ENCODE data around the gene FMNL2.

Gene FMNL2

GRCh38 chr2:152475982-152476381 lies 141.0 kb downstream of the FMNL2 start:
- no peaks in the 10 kb centered on the region for H3K27me3 ChIP-seq (replicated peaks)
- no peaks in the 10 kb centered on the region for H3K36me3 ChIP-seq (replicated peaks)
- H3K4me3 ChIP-seq (ENCODE audit: low read depth, low read length) = no peak overlapping the region
- DNase-seq = no peak
- TF ChIP-seq, protein P1, sequence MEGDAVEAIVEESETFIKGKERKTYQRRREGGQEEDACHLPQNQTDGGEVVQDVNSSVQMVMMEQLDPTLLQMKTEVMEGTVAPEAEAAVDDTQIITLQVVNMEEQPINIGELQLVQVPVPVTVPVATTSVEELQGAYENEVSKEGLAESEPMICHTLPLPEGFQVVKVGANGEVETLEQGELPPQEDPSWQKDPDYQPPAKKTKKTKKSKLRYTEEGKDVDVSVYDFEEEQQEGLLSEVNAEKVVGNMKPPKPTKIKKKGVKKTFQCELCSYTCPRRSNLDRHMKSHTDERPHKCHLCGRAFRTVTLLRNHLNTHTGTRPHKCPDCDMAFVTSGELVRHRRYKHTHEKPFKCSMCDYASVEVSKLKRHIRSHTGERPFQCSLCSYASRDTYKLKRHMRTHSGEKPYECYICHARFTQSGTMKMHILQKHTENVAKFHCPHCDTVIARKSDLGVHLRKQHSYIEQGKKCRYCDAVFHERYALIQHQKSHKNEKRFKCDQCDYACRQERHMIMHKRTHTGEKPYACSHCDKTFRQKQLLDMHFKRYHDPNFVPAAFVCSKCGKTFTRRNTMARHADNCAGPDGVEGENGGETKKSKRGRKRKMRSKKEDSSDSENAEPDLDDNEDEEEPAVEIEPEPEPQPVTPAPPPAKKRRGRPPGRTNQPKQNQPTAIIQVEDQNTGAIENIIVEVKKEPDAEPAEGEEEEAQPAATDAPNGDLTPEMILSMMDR (IDR thresholded peaks at IDR 0.05; ENCODE audit: low read depth, low read length, missing control alignments) = no peak
- no peak overlapping the region for H3K27ac ChIP-seq
- in situ Hi-C loops (cut with HindIII; ENCODE audit: low pct_ligation_motif_present, low sequenced_read_pairs) = no loop called here

DNA sequence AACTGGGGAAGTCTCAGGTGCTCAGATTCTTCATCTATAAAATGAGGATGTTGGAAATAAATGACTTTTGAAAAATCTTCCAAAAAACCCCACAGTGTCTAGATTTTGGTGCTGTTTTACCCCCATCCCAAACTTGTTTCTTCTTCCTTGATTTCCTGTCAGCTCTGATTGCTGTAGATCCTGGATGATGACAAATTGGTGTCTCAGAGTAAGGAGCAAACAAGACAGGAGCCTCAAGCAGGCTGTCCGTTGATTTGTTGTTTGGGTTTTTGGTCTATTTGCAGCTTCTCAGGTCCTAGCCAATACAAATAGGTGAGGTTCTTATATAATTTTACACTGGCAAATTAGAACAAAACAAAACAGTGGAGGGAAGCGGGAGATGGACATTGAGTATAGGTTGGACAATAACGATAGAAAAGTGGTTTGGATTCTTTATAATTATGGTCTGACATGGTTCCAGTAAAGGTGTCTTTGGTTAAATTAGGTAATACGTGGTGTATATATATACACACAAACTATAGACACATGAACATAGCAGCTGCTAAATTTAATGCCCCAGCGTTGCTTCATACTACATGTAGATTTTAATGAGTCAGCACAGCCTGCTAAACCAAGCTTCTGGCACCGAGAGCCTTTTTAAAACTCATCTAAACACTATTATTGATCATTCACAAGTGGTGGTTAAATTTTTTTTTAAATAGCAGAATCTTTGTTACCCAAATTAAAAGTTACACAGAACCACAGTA lies 142.5 kb downstream of the FMNL2 start:
- in situ Hi-C loops (cut with HindIII; ENCODE audit: low pct_ligation_motif_present, low sequenced_read_pairs) = no loop called here
- Histone ChIP-seq H3K36me3 (replicated peaks) (no peaks in the 10 kb centered on the region), H3K27ac (no peak overlapping the region), H3K4me3 (ENCODE audit: low read depth, low read length) (no peak overlapping the region), H3K27me3 (replicated peaks) (no peaks in the 10 kb centered on the region)
- DNase-seq = no peak
- TF ChIP-seq, protein P1 (IDR thresholded peaks at IDR 0.05; ENCODE audit: low read depth, low read length, missing control alignments) = no peak

- in situ Hi-C loops (cut with HindIII; ENCODE audit: low pct_ligation_motif_present, low sequenced_read_pairs) = no loop called here
- TF ChIP-seq, protein P1 (IDR thresholded peaks at IDR 0.05; ENCODE audit: low read depth, low read length, missing control alignments) = no peak
- Histone ChIP-seq H3K27me3 (replicated peaks) (no peaks in the 10 kb centered on the region), H3K36me3 (replicated peaks) (no peaks in the 10 kb centered on the region), H3K4me3 (ENCODE audit: low read depth, low read length) (no peak overlapping the region), H3K27ac (no peak overlapping the region)
- DNase-seq = no peak
These were observed 144.3 kb downstream of the FMNL2 start for GRCh38 chr2:152479282-152479681.

DNA sequence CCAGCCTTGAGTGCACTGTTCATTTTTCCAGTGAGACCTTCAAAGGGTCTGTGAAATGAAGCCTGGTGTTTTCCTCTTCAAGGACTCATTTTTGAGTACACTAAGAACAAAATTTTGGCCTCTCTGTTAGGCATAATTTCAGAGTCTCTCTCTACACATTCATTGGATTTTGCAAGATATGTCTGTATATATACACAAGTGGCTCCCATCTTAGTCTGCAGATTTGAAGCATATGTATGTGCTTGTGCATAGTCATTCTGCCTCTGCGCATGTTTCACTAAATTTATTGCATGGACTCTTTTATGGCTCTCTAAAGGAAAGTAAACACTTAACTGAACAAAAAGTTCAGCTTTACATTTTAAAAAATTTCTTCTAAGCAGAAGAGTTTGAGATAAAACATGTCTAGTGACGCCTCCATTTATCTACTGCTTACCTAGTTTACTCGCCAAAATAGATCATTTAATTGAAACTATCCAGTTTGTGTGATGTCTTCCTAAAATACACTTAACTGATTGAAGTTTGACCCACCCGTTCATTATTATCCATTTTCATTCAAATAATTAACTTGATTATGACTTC lies 145.9 kb downstream of the FMNL2 start:
- Histone ChIP-seq H3K27me3 (replicated peaks) (no peaks in the 10 kb centered on the region), H3K27ac (no peak overlapping the region), H3K36me3 (replicated peaks) (no peaks in the 10 kb centered on the region), H3K4me3 (ENCODE audit: low read depth, low read length) (no peak overlapping the region)
- TF ChIP-seq, protein P1 (IDR thresholded peaks at IDR 0.05; ENCODE audit: low read depth, low read length, missing control alignments) = no peak
- in situ Hi-C loops (cut with HindIII; ENCODE audit: low pct_ligation_motif_present, low sequenced_read_pairs) = no loop called here
- DNase-seq = no peak

DNA sequence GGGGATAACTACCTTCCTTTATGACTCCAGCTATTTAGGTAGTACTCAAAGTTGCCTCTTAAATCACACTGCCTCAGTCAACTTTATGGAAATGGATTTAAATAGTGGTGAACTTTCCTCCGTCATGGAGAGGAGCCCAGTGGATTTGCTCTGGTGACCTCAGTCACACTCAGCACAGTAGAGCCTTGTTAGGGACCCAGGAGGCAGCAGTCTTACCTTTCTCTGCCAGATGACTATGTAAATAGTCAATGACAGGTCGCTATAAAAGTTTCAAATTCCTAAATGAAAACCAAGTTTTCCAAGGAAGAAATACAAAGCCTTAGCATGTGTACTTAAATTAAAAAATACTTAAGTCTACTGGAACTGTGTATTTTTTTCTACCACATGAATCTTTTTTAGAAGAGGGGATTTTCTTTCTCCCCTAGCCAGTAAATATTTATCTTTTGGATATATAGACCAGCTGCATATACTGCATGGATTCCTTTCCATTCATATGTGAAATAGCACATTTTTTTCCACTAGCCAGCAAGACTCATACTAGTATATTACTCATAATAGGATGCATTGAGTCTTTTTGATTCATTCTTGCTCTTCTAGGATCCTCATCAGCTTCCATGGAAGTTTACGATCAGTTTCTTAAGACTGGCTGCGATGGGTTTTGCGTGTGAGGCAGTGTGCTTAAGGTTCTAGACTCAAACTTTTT lies 147.1 kb downstream of the FMNL2 start:
- no peak for DNase-seq
- TF ChIP-seq, protein P1 (IDR thresholded peaks at IDR 0.05; ENCODE audit: low read depth, low read length, missing control alignments) = no peak
- in situ Hi-C loops (cut with HindIII; ENCODE audit: low pct_ligation_motif_present, low sequenced_read_pairs) = no loop called here

More for the DNA sequence above, 147.1 kb downstream of the FMNL2 start:
- H3K4me3 ChIP-seq (ENCODE audit: low read depth, low read length) = no peak overlapping the region
- no peaks in the 10 kb centered on the region for H3K27me3 ChIP-seq (replicated peaks)
- H3K36me3 ChIP-seq (replicated peaks) = no peaks in the 10 kb centered on the region
- no peak overlapping the region for H3K27ac ChIP-seq

Data from brain microvascular endothelial cell (primary cell).